DMS114 treated with DMSO at 0.1 percent for 48 hours (cell line): ENCODE measurements around the gene CERS3.

Source experiments
- DNase-seq: peaks from one replicate; lab custom pipeline; 2025; ENCODE audit not compliant: unreplicated experiment; lab: John Stamatoyannopoulos, UW

CERS3 gene

DNA sequence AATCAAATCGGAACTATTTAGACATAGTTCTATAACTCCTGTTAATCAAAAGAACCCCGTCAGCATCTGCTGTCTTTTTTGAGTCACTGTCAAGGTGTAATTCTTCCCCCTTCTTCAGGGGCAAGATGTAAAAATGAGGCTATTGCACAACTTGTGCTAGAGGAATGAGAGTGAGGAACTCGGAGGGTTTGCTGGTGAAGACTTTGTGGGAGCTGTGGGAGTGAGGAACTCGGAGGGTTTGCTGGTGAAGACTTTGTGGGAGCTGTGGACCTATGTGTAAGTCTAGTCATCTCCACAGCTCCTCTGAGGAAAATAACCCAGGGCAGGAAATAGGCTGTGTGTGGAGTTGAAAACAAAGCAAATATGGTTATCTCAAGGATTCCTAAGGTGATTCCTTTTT, 2.5 kb upstream of the CERS3 start:
- DNase-seq = no peak

- DNase-seq = no peak
These were observed 806 bp upstream of the CERS3 start for GRCh38 chr15:100529556-100529955.

DNA sequence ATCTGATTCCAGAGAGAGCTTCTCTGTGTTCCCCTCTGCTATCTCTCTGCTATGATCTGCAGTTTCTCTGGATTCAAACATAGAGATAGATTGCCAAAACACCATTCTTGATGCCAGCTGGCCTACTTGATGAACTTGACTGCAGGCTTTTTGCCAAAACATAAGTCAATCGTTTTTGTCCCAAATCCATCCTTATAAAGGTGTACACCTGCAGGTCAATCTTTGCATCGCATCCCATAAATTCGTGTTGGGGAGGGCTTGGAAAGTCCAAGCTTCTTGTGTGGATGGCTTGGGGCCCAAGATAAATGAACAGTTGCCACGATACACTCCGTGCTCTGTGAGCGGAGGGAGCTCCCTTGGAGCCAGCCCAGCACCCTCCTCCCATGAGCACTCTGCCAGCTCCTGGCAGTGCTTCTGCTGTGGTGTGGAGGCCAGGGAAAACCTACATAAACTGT, 2.7 kb downstream of the CERS3 start:
- no peak for DNase-seq

DNA sequence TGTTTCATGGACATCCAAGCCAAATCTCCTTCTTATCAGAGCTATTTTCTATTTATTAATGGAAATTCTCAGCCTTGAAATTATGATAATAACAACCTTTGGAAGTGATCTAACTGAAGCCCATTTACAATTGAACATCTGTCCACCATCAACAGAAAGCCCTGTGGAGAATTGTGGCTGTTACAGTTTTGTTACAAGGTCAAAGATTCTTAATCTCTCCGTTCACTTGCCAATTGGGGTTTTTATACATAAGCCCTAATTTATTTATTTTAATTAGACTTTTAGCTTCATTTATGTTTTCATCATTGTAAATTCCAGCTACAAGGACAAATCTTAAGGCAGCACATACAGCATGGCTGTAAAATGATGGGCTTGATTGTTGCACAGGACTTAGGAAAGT, 3.3 kb downstream of the CERS3 start:
- DNase-seq = no peak

GRCh38 chr15:100524326-100524725, 4.4 kb downstream of the CERS3 start:
- no peak for DNase-seq

GRCh38 chr15:100521907-100522306, 6.8 kb downstream of the CERS3 start:
- DNase-seq = no peak

DNA sequence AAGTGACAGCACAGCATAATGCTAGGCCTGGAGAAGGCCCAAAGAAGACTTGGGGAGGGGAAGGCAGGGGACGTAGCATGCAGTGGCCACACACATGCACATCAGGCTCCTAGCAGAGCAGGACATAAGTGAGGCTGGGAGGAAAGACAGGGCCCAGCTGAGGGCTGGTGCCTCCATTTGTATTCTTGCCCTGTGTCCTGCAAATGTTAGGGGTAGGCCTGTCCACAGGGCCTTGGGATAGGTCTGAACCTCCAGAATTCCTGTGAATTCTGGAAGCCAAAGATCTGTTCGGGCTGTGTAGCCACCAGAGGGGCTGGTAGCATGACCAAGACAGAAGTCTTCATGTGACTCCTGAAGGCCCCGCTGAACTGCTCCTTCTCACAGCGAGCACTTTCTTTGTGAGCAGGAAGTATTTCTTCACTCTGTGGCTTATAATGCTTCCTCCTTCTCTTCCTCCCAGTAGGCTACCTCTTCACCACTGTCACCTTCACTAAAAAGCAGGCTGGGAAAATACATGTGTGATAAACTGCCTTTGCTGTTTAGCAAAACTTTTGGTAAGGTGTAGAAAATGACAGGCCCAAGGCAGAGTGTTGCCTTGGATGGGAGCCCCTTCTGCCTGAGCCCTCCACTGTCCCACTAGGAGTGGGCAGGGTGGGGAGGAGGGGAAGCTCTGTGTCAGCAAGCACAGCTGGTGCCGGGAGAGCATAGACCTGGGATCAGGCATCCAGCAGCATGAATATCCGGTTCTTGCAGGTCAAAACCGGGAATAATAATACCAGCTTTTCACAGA, 8.4 kb downstream of the CERS3 start:
- DNase-seq = no peak

GRCh38 chr15:100517846-100518245, 10.9 kb downstream of the CERS3 start:
- no peak for DNase-seq

DNA sequence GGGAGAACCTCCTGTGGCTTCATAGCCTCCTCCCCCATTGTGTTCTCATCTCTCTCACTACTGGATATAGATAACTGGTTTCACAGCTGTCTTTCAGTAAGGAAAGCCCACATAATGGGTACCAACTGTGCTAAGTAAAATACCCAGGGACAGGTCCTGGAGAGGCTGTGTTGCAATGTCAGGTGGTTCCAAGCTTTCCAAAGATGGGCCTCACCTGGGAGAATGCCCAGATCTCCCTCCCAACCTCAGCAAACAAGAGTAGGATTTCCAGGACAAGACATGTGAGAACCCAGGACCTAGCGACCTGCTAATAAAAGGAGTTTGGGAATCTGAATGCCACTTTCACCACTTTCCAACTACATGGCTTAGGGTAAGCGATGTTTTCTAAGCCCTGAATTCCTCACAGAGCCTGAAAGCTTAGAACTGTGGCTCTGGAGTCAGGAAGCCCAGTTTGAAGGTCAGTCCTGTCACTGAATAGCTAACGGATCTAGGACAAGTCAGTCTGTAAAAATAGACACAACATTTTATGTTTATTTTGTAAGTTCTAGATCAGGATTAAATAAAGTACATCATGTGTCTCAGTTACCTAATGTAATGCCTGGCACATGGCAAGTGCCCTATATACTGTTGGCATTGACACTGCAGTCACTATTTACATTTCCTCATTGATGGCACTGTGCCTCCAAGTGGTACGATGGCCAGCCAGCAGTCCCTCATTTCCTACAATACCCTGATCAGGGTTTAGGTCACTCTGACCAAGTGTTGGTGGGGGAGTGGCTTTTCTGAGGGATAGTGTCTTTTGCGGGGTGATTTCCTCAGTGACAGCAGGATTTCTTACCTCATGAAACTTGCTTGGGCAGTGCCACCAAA, 11.9 kb downstream of the CERS3 start:
- no peak for DNase-seq

- no peak for DNase-seq
These were observed 13.0 kb downstream of the CERS3 start for GRCh38 chr15:100515758-100516157.

DNA sequence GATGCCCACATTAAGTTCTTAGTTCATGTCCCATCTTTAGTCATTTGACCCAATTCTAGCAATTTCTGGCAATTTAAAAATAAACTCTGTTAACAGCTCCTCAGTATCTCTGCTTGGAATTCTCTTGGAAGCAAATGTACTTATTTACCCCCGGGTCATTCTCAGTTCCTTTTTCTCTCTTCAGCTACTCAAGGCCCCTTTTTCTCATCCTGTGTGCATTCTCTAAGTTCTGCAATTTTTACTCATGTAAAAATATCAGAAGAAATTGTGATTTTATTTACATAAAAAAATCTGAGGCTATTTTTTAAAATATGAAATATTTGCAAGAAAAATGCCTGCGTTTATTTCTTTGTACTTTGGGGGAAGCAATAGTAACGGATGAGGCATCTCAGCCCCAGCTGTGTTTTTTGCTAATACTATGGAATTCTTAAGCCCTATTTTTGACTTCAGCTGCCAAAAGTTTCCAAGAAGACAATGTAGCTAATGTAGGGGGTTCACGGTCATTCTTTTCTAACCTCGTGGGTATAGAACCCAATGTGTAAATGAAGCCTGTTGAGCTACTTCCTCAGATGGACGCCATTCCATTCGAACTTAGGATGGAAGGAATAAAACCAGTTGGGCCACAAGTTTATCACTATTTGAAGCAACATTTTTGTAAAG, 20.0 kb downstream of the CERS3 start:
- DNase-seq = no peak

GRCh38 chr15:100502651-100503050, 26.1 kb downstream of the CERS3 start:
- DNase-seq = no peak

GRCh38 chr15:100501117-100501516, 27.6 kb downstream of the CERS3 start:
- no peak for DNase-seq

DNA sequence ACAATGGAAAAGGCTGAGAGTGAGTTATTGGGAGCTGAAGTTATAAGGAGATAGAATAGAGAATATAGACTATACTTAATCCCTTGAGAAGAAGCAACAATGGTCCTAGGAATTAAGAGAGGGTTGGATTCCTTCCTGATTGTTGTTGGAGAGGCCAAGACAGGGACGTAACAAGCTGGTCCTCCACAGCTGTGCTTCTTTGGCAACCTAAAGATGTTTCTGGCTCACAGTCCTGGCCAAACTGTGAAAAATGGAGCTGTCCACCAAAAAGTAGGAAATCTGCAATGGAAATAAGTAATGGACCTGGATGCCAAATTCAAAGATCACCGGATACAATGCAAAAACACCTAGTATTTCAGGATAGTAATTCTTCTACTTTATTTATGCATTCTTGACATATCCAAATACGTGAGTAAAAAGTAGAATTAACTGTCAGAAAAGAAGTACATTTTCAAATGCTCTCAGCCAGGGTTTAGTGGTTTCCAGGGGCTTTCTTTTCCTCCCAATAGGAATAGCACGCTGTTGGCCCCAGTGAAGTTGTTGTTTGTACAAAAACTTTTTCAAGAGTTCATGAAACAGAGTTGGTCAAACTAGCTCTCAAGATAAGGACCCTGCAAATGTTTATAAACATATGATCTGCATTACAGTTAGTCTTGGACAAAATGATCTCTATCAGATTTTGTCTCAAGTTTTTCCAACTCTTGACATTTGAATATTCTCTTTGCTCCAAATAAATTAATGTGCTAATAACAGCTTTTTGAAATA, 28.3 kb downstream of the CERS3 start:
- no peak for DNase-seq

DNA sequence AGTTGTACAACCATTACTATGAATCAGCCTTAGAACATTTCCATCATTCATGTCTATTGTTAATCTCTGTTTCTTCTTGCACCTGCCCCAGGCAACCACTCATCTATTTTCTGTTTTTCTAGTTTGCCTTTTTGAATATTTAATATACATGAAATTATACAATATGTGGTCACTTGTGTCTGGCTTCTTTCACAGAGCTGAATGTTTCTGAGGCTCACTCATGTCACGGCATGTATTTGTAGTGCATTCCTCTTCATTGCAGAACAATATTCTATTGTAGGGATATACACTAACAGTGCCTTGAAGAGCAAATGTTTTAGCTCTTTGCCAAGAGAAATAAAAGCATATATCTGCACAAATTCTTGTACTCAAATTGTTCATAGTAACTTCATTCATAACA, 32.9 kb downstream of the CERS3 start:
- no peak for DNase-seq

DNA sequence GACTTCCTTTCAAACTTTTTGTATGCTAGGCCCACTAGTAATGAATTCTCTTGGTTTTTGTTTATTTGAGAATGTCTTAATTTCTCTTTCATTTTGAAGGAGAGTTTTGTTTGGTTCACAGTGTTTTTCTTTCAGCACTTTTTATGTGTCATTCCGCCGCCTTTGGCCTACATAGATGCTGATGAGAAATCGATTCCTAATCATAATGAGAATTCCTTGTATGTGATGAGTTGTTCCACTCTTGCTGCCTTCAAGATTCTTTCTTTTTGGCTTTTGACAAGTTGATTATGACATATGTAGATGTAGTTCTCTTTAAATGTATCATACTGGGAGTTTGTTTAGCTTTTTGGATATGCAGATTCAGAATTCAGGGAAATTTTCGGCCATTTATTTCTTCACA, 35.5 kb downstream of the CERS3 start:
- no peak for DNase-seq

DNA sequence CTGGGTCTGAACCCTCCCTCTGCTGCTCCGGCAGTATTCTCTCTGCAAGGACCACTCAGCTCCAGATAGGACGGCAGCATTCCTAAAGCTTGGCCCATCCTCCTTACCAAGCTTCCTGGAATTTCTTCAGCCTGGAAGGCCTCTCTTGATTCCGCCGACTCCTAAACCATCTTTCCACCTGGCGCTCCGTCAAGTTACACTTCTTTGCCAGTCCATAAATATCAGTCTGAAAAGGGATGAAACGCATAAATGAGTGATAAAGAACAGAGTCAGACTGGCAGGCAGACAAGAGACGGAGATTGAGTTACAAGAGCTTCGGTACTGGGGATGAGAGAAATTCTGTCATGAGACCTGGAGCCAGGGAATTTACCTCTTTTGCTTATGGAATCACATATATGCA, 44.3 kb downstream of the CERS3 start:
- no peak for DNase-seq

DNA sequence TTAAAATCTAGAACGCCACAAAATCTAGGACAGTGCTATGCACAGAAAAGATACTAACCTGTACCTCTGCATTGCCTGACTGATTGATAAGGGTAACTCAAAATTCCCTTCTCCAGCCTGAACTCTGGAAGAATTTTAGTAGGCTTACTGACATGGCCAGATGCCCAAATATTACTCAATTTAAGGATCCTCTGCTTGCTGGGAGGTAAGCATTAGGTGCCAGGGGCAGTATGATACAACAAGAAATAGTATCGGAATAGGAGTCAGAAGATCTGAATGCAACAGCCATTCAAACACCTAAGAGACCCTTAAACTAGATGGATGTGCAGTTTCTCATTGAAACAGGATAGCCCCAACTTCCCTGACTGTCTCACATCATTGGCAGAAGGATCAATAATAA, 45.4 kb downstream of the CERS3 start:
- no peak for DNase-seq

DNA sequence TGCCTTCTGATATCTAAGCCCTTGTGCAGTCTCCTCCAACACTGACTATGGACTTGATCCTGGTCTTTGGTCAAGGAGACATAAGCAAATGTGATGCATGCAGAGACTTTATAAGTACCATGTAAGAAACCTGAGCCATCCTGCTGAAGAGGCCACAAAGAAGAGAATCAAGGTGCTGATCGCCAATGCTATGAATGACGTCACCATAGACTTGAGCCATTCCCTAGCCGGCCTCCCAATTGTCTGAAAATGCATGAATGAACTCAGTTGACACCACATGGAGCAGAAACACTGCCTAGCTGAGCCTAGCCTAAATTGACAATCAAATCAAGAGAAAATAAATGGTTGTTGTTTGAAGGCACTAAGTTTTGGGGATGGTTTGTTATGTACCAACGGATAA, 51.9 kb downstream of the CERS3 start:
- DNase-seq = no peak

DNA sequence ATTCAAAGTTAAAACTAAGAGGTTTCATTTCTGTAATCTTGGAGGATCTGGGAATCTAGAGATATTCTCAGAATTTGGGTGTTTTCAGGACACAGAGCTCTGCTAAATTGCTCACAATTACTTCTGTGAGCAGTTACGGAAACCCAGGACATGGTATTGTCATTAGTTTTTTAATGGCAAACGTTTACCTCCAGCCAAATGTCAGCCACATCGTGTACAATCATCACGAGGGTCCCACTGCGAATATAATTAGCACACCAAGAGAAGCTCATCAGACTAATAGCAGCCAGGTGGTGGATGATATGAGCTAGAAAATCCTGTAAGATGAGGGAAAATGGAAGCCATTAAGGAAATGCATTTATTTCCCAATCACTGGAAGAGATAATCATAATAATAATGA, 56.0 kb downstream of the CERS3 start:
- DNase-seq = no peak

GRCh38 chr15:100471933-100472332, 56.8 kb downstream of the CERS3 start:
- DNase-seq = no peak
